OCI-LY1 (cell line): ENCODE data around the gene RFPL3.

Experiments used
- EZH2 ChIP-seq: fragments of 200-600 bp; sonication (generic), shearing (Covaris generic); IDR thresholded peaks from 2 replicates; pipeline ENCODE4 v1.8.0; 2017; ENCODE audit warnings: borderline replicate concordance, mixed run types, mild to moderate bottlenecking, antibody characterized with exemption, low read length, moderate library complexity, mixed read lengths
- TF ChIP-seq, protein P1 (sequence below): fragments of 200-600 bp; sonication (generic), shearing (Covaris generic); IDR thresholded peaks from 2 replicates; pipeline ENCODE4 v1.5.1; 2017; ENCODE audit warnings: mild to moderate bottlenecking, antibody characterized with exemption, low read length, moderate library complexity, mixed read lengths

DNA sequence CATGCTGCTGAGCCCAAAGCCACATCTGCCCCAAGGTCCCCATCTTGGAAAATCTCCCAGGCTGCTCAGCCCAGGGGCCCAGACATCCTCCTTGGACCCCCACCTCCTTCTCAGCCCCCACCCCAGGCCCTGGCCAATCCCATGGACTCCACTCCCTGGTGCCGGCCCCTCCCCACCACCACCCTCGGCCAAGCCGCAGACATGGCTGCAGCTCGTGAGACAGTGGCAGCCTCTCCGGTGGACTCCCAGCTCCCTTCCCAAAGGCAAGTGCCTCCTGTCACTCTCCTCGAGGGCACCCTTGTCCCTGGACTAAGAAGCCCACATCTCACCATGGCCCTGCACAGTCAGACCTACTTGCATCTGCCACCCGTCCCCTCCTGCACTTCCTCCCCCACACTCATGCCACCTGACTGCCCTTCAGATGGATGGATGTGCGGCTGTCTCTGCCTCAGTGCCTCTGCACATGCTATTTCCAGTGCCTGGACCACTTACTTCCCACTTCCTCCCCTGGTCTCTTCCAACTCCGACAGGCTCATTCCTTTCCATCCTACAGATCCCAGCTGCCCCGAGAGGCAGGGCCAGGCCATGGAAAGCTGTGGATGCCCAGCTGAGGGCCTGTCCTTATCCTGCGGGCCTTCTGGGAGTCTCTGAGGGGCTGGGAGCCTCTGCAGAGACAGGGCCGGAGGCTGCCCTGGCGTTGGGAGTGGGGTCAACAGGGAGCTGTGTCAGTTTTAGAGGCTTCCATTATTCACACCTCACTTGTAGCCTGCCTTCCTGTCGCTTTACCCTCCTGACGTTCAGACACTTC, 25.5 kb upstream of the RFPL3 start:
- TF ChIP-seq, protein P1, sequence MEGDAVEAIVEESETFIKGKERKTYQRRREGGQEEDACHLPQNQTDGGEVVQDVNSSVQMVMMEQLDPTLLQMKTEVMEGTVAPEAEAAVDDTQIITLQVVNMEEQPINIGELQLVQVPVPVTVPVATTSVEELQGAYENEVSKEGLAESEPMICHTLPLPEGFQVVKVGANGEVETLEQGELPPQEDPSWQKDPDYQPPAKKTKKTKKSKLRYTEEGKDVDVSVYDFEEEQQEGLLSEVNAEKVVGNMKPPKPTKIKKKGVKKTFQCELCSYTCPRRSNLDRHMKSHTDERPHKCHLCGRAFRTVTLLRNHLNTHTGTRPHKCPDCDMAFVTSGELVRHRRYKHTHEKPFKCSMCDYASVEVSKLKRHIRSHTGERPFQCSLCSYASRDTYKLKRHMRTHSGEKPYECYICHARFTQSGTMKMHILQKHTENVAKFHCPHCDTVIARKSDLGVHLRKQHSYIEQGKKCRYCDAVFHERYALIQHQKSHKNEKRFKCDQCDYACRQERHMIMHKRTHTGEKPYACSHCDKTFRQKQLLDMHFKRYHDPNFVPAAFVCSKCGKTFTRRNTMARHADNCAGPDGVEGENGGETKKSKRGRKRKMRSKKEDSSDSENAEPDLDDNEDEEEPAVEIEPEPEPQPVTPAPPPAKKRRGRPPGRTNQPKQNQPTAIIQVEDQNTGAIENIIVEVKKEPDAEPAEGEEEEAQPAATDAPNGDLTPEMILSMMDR, result no peak
- TF ChIP-seq EZH2, result no peak
